Progenitor cell of endocrine pancreas (in vitro differentiated cells): ENCODE results near the gene ZNF837. TPM values are rescaled to one million over a fixed set of nuclear protein-coding genes. Genes with fewer than 3 reads are reported as not detected.
A peak's percentile ranks its signal among the peaks of the same experiment; 100 is the strongest.

Experiments used
- DNase-seq: peaks from one replicate; pipeline ENCODE4 v3.0.0; 2021; ENCODE audit warnings: low spot score; ENCODE audit not compliant: unreplicated experiment
- H3K27ac Mint-ChIP-seq: 2 replicates; pipeline ENCODE4 v1.8.0; 2021; ENCODE audit warnings: mild to moderate bottlenecking, moderate library complexity, mixed read lengths
- H3K27me3 Mint-ChIP-seq: 2 replicates; pipeline ENCODE4 v1.8.0; 2021; ENCODE audit warnings: mixed read lengths
- H3K36me3 Mint-ChIP-seq: 2 replicates; pipeline ENCODE4 v1.8.0; 2022; ENCODE audit warnings: mixed read lengths; ENCODE audit not compliant: insufficient read depth
- H3K4me1 Mint-ChIP-seq: 2 replicates; pipeline ENCODE4 v1.8.0; 2021; ENCODE audit warnings: low read depth, mixed read lengths
- H3K4me3 Mint-ChIP-seq: 2 replicates; pipeline ENCODE4 v1.8.0; 2021; ENCODE audit warnings: low read depth, mild to moderate bottlenecking, moderate library complexity, mixed read lengths
- H3K9me3 Mint-ChIP-seq: 2 replicates; pipeline ENCODE4 v1.8.0; 2021; ENCODE audit warnings: low read depth, mixed read lengths
- CTCF ChIP-seq: fragments of 200-600 bp; sonication (generic); IDR thresholded peaks from one replicate; pipeline ENCODE4 v1.5.0; 2021; ENCODE audit warnings: antibody characterized with exemption, mild to moderate bottlenecking; ENCODE audit not compliant: unreplicated experiment
- total RNA-seq: library from RNA; stranded (reverse); gene quantifications from 2 replicates; pipeline ENCODE4 v1.2.1, GENCODE V29; 2021

ZNF837 gene
- total RNA-seq, 1 donor from 2014 or later, result 6.1 TPM

- H3K27me3 Mint-ChIP-seq, result no peaks in the 10 kb centered on the region
- no peaks in the 10 kb centered on the region for H3K4me1 Mint-ChIP-seq
- peaks cover 22% of the 10 kb centered on the region for H3K36me3 Mint-ChIP-seq
- H3K4me3 Mint-ChIP-seq, result no peak overlapping the region
- H3K27ac Mint-ChIP-seq, result no peak overlapping the region
- peak; percentile 24 for TF ChIP-seq CTCF
- no peak for DNase-seq
- no peaks in the 10 kb centered on the region for H3K9me3 Mint-ChIP-seq
Observed at GRCh38 chr19:58338825-58339558, 41.8 kb downstream of the ZNF837 start.

GRCh38 chr19:58338336-58338735 is 42.5 kb downstream of the ZNF837 start:
- no peaks in the 10 kb centered on the region for H3K9me3 Mint-ChIP-seq
- no peak for DNase-seq
- TF ChIP-seq CTCF, result no peak
- H3K4me1 Mint-ChIP-seq, result no peaks in the 10 kb centered on the region
- H3K27ac Mint-ChIP-seq, result no peak overlapping the region
- H3K4me3 Mint-ChIP-seq, result no peak overlapping the region
- peaks cover 22% of the 10 kb centered on the region for H3K36me3 Mint-ChIP-seq
- no peaks in the 10 kb centered on the region for H3K27me3 Mint-ChIP-seq

- Mint-ChIP-seq H3K27ac (no peak overlapping the region), H3K36me3 (peaks cover 22% of the 10 kb centered on the region), H3K4me3 (no peak overlapping the region), H3K27me3 (no peaks in the 10 kb centered on the region), H3K9me3 (no peaks in the 10 kb centered on the region), H3K4me1 (no peaks in the 10 kb centered on the region)
- TF ChIP-seq CTCF, result no peak
- DNase-seq, result no peak
Observed at GRCh38 chr19:58336820-58337219, 44.0 kb downstream of the ZNF837 start.

- DNase-seq, result no peak
- no peak overlapping the region for H3K27ac Mint-ChIP-seq
- H3K36me3 Mint-ChIP-seq, result peaks cover 22% of the 10 kb centered on the region
- no peaks in the 10 kb centered on the region for H3K9me3 Mint-ChIP-seq
- H3K27me3 Mint-ChIP-seq, result no peaks in the 10 kb centered on the region
- H3K4me3 Mint-ChIP-seq, result no peak overlapping the region
- H3K4me1 Mint-ChIP-seq, result no peaks in the 10 kb centered on the region
- TF ChIP-seq CTCF, result no peak
Observed at GRCh38 chr19:58336216-58336615, 44.6 kb downstream of the ZNF837 start.

GRCh38 chr19:58335630-58336029 is 45.2 kb downstream of the ZNF837 start:
- TF ChIP-seq CTCF, result no peak
- Mint-ChIP-seq H3K36me3 (peaks cover 21% of the 10 kb centered on the region), H3K9me3 (no peaks in the 10 kb centered on the region), H3K27ac (no peak overlapping the region), H3K4me3 (no peak overlapping the region), H3K27me3 (no peaks in the 10 kb centered on the region), H3K4me1 (peaks cover 4% of the 10 kb centered on the region)
- DNase-seq, result no peak
